K562 (cell line): Measurements from ENCODE around the gene MYCN. TPM values are rescaled to one million over a fixed set of nuclear protein-coding genes. Genes with fewer than 3 reads are reported as not detected.

Experiments
- ATAC-seq: fragments of 200-7000 bp; cut with Tn5 transposase; 3 replicates; pipeline ENCODE4 v1.9.1; 2020; ENCODE audit warnings: moderate library complexity
- BruUV-seq: library from RNA; stranded (reverse); fragments of 400-500 nt; replicated peaks from 2 replicates; lab custom pipeline; 2021; lab: Mats Ljungman, UMichigan
- CTCF ChIA-PET: fragments of 300-600 bp; formaldehyde crosslinking; extraction: SDS; loops from one replicate; lab custom pipeline; 2021; ENCODE audit warnings: low intra/inter-chr PET ratio; lab: Yijun Ruan, JAX
- POLR2A ChIA-PET: fragments of 300-600, 350-650 bp; sonication (Branson Sonifier 250); formaldehyde crosslinking; extraction: SDS; loops from one replicate; lab custom pipeline; 2021; ENCODE audit warnings: antibody characterized with exemption, inconsistent platforms; lab: Yijun Ruan, JAX
- DNase-seq, 4 experiments: peaks; one replicate each; pipeline versions ENCODE4 v3.0.0 to v3.0.0-alpha.2; 2011 to 2018; ENCODE audit warnings: low spot score in 3 of 4, mixed read lengths in 3 of 4; ENCODE audit errors: extremely low read depth in 1 of 4
- FAIRE-seq: peaks from 2 replicates; lab custom pipeline; 2011; peaks lifted over from hg19 to GRCh38; lab: Jason Lieb, UNC
- H2AFZ ChIP-seq: 2 replicates; pipeline ENCODE4 v1.6.0; 2011; ENCODE audit warnings: low read depth, low read length, control low read depth, inconsistent platforms
- H3K27ac ChIP-seq: fragments of 200-600 bp; 3 replicates; pipeline ENCODE4 v1.8.0; 2011; ENCODE audit warnings: low read depth, mild to moderate bottlenecking, control low read depth, inconsistent platforms, low read length, moderate library complexity, mixed read lengths; ENCODE audit errors: extremely low read depth
- H3K27me3 ChIP-seq, 2 experiments: fragments of 300-600 bp in 1 of 2; 2 replicates in 1 of 2; 3 replicates in 1 of 2; pipeline versions ENCODE4 v1.6.0 to v1.8.0; 2011; ENCODE audit warnings: inconsistent platforms in 2 of 2, low read length in 2 of 2, mild to moderate bottlenecking in 1 of 2, mixed read lengths in 1 of 2, moderate library complexity in 1 of 2; ENCODE audit not compliant: control insufficient read depth in 2 of 2, insufficient read depth in 2 of 2
- H3K36me3 ChIP-seq: fragments of 300-600 bp; 3 replicates; pipeline ENCODE4 v1.8.0; 2011; ENCODE audit warnings: mild to moderate bottlenecking, low read length, inconsistent platforms; ENCODE audit not compliant: control insufficient read depth, insufficient read depth
- H3K4me1 ChIP-seq, 2 experiments: fragments of 200-600 bp in 1 of 2; replicated peaks in 1 of 2; 2 replicates in 1 of 2; 3 replicates in 1 of 2; pipeline versions ENCODE4 v1.5.1 to v1.8.0; 2011; ENCODE audit warnings: inconsistent platforms in 2 of 2, low read length in 2 of 2, mild to moderate bottlenecking in 1 of 2, mixed read lengths in 1 of 2, moderate library complexity in 1 of 2; ENCODE audit not compliant: control insufficient read depth in 2 of 2, insufficient read depth in 2 of 2
- H3K4me2 ChIP-seq: 2 replicates; pipeline ENCODE4 v1.6.1; 2011; ENCODE audit warnings: low read length, control low read depth, inconsistent platforms, mixed read lengths; ENCODE audit not compliant: insufficient read depth
- H3K4me3 ChIP-seq: fragments of 200-600 bp; sonication (generic), shearing (Covaris generic); 2 replicates; pipeline ENCODE4 v1.5.1; 2016; ENCODE audit warnings: control low read depth, inconsistent platforms
- H3K79me2 ChIP-seq: fragments of 200-600 bp; 3 replicates; pipeline ENCODE4 v1.8.0; 2011; ENCODE audit warnings: low read length, inconsistent platforms; ENCODE audit not compliant: control insufficient read depth, insufficient read depth
- H3K9ac ChIP-seq, 2 experiments: 2 replicates each; pipeline versions ENCODE4 v1.6.0 to v1.6.1; 2011; ENCODE audit warnings: low read depth in 2 of 2, low read length in 2 of 2, control low read depth in 1 of 2, inconsistent platforms in 1 of 2, mild to moderate bottlenecking in 1 of 2, mixed read lengths in 1 of 2; ENCODE audit not compliant: insufficient read depth in 1 of 2
- H3K9me1 ChIP-seq: one replicate; pipeline ENCODE4 v1.6.0; 2011; ENCODE audit warnings: inconsistent platforms, mild to moderate bottlenecking, low read length, moderate library complexity; ENCODE audit not compliant: control insufficient read depth, insufficient read depth
- H3K9me3 ChIP-seq: replicated peaks from 2 replicates; pipeline ENCODE4 v1.5.1; 2011; ENCODE audit warnings: low read depth, low read length, inconsistent platforms; ENCODE audit not compliant: control insufficient read depth, insufficient read depth
- H4K20me1 ChIP-seq: replicated peaks from 2 replicates; pipeline ENCODE4 v1.6.1; 2011; ENCODE audit warnings: low read length, inconsistent platforms, mixed read lengths; ENCODE audit not compliant: control insufficient read depth, insufficient read depth
- ARHGAP35 ChIP-seq: fragments of 450-650 bp; IDR thresholded peaks from 2 replicates; pipeline ENCODE4 v1.6.1; 2018; ENCODE audit not compliant: partially characterized antibody
- ARNT ChIP-seq, 2 experiments: fragments of 450-650 bp; IDR thresholded peaks; 2 replicates each; pipeline ENCODE4 v1.6.1; 2016; ENCODE audit warnings: mild to moderate bottlenecking in 1 of 2
- EHMT2 ChIP-seq: fragments of 450-650 bp; IDR thresholded peaks from 2 replicates; pipeline ENCODE4 v1.6.1; 2018; ENCODE audit warnings: antibody characterized with exemption
- LCOR ChIP-seq: sonication (generic); formaldehyde crosslinking; IDR thresholded peaks from 2 replicates; pipeline ENCODE4 v1.8.0; 2022; ENCODE audit warnings: mild to moderate bottlenecking, missing genetic modification reagents
- MEIS2 ChIP-seq: fragments of 450-650 bp; IDR thresholded peaks from 2 replicates; pipeline ENCODE4 v1.6.1; 2014; ENCODE audit warnings: mild to moderate bottlenecking; ENCODE audit not compliant: partially characterized antibody
- SP2 ChIP-seq: IDR thresholded peaks from 2 replicates; pipeline ENCODE4 v1.6.1; 2011; ENCODE audit warnings: mild to moderate bottlenecking, low read depth, low read length, moderate library complexity; ENCODE audit not compliant: poor library complexity, severe bottlenecking; ENCODE audit errors: extremely low read depth
- TGIF2 ChIP-seq: sonication (generic); formaldehyde crosslinking; IDR thresholded peaks from 2 replicates; pipeline ENCODE4 v1.8.1; 2022; ENCODE audit warnings: mild to moderate bottlenecking, missing genetic modification reagents, moderate library complexity
- TRIM24 ChIP-seq, 2 experiments: fragments of 450-650 bp; IDR thresholded peaks; 2 replicates each; pipeline ENCODE4 v1.6.1; 2016
- TSHZ1 ChIP-seq: fragments of 250-450 bp; sonication (Bioruptor Pico); IDR thresholded peaks from 2 replicates; pipeline ENCODE4 v1.4.0; 2020; ENCODE audit warnings: mild to moderate bottlenecking, moderate library complexity
- ZBTB34 ChIP-seq: fragments of 250-450 bp; sonication (Bioruptor Pico); IDR thresholded peaks from 2 replicates; pipeline ENCODE4 v1.8.0; 2021; ENCODE audit warnings: mild to moderate bottlenecking, moderate library complexity
- ZEB2 ChIP-seq: fragments of 450-650 bp; IDR thresholded peaks from 2 replicates; pipeline ENCODE4 v1.6.1; 2016
- ZNF146 ChIP-seq: IDR thresholded peaks from one replicate; pipeline ENCODE4 v1.6.1; 2018; ENCODE audit warnings: missing compliant biosample characterization; ENCODE audit not compliant: unreplicated experiment
- ZNF347 ChIP-seq: fragments of 450-650 bp; formaldehyde crosslinking; IDR thresholded peaks from 2 replicates; pipeline ENCODE4 v1.4.0; 2020; ENCODE audit warnings: low read depth, mild to moderate bottlenecking, moderate library complexity
- WGBS: fragments of 100-300 bp; shearing (Covaris generic); methylation state at CpG from one replicate; pipeline ENCODE4 v1.1.6; 2016; ENCODE audit warnings: low coverage, mixed read lengths; ENCODE audit not compliant: insufficient coverage; ENCODE audit errors: missing lambda C conversion rate; 5-methylcytosine and 5-hydroxymethylcytosine counted together
- in situ Hi-C: fragments of 300-500 bp; cut with MboI; formaldehyde crosslinking; loops from 4 replicates; pipeline ENCODE4 v1.15.0; 2018; ENCODE audit warnings: inconsistent platforms, mixed read lengths
- intact Hi-C: fragments of 100-400 bp; cut with micrococcal nuclease; formaldehyde crosslinking; loops from 2 replicates; pipeline ENCODE4 v1.14.2; 2022
- polyA plus RNA-seq, 8 experiments: library from polyadenylated mRNA; depleted of rRNA in 4 of 8; stranded (reverse) in 5 of 8; unstranded in 3 of 8; fragments of >200 nt; fragmentation: Nextera tagmentation in 2 of 8; fragmentation: Illumina TruSeq in 1 of 8; extraction: Ambion mirVana in 2 of 8; extraction: Trizol in 1 of 8; gene quantifications; 2 replicates each; pipeline versions ENCODE4 v1.2.1 to v1.2.3, GENCODE V29; 2011 to 2014; ENCODE audit warnings: inconsistent platforms in 1 of 8, missing spikeins in 1 of 8
- total RNA-seq, 7 experiments: library from RNA; depleted of rRNA in 6 of 7; stranded (reverse); fragments of >200 nt in 6 of 7; fragmentation: Illumina TruSeq in 2 of 7; extraction: Trizol in 2 of 7; gene quantifications; 2 replicates each; pipeline versions ENCODE4 v1.2.1 to v1.2.3, GENCODE V29; 2011 to 2021; ENCODE audit warnings: low replicate concordance in 1 of 7

MYCN gene
- total and polyA plus RNA-seq, 9 of the 15 experiments (the other 6 are each of a cell fraction or from before 2014, with no cell fraction given), result not detected

GRCh38 chr2:15993232-15993610 is 52.9 kb downstream of the MYCN start:
- TF ChIP-seq SP2 (no peak), ZNF347 (CRISPR knock-in tag) (no peak), ARNT (IDR thresholded peaks at IDR 0.05) (no peak)
- CTCF ChIA-PET, result no interaction called here
- in situ Hi-C loops (no loop called here), intact Hi-C loops (no loop called here)
- Histone ChIP-seq H3K9ac (no peak overlapping the region), H3K4me2 (no peak overlapping the region), H3K9me1 (no peaks in the 10 kb centered on the region), H3K4me3 (no peak overlapping the region), H3K4me1 (no peaks in the 10 kb centered on the region), H2AFZ (no peak overlapping the region), H3K27me3 (peaks cover 10 to 24% of the 10 kb centered on the region in 2 experiments; a peak in 4 of 5 replicates), H4K20me1 (no peaks in the 10 kb centered on the region), H3K27ac (no peak overlapping the region), H3K36me3 (no peaks in the 10 kb centered on the region), H3K79me2 (no peaks in the 10 kb centered on the region), H3K9me3 (no peaks in the 10 kb centered on the region)
- no peak for FAIRE-seq
- no TSS peak for BruUV-seq
- POLR2A ChIA-PET, result no interaction called here
- no peak for DNase-seq
- ATAC-seq, result no peak
- 0% methylated on average over 6 of the region's 6 CpGs for WGBS

- Histone ChIP-seq H3K9ac (no peak overlapping the region), H3K4me1 (no peaks in the 10 kb centered on the region), H3K27me3 (peaks cover 10 to 28% of the 10 kb centered on the region in 2 experiments; a peak in 4 of 5 replicates), H2AFZ (no peak overlapping the region), H4K20me1 (no peaks in the 10 kb centered on the region), H3K4me2 (no peak overlapping the region), H3K27ac (no peak overlapping the region), H3K4me3 (no peak overlapping the region), H3K9me1 (no peaks in the 10 kb centered on the region), H3K36me3 (no peaks in the 10 kb centered on the region), H3K79me2 (no peaks in the 10 kb centered on the region), H3K9me3 (no peaks in the 10 kb centered on the region)
- DNase-seq (no peak), FAIRE-seq (no peak), ATAC-seq (no peak)
- intact Hi-C loops, result no loop called here
- in situ Hi-C loops, result no loop called here
- 0% methylated on average over 7 of the region's 7 CpGs for WGBS
- no TSS peak for BruUV-seq
- ChIA-PET CTCF (no interaction called here), POLR2A (interaction anchor here (0.6 kb wide), 1 partner anchor 271 kb away, joined by 3 read pairs; no protein-coding TSS in a partner anchor)
- no peak for TF ChIP-seq ZBTB34 (CRISPR knock-in tag)
- no peak for TF ChIP-seq TSHZ1 (CRISPR knock-in tag)
- TF ChIP-seq TRIM24 (IDR thresholded peaks at IDR 0.05), result no peak
- TF ChIP-seq LCOR (CRISPR knock-in tag), result no peak
- no peak for TF ChIP-seq MEIS2
- no peak for TF ChIP-seq ARHGAP35
- TF ChIP-seq TGIF2 (CRISPR knock-in tag), result no peak
- no peak for TF ChIP-seq ZNF146 (CRISPR knock-in tag)
- no peak for TF ChIP-seq EHMT2
- TF ChIP-seq ZEB2, result no peak
Measured at GRCh38 chr2:15993666-15994065, 53.3 kb downstream of the MYCN start.
